NT2/D1 (cell line): ENCODE measurements around the gene NBPF6.

Experiments used
- YY1 ChIP-seq: IDR thresholded peaks from 2 replicates; pipeline ENCODE4 v1.6.1; 2011; ENCODE audit not compliant: insufficient read length, insufficient read depth
- ZNF274 ChIP-seq: IDR thresholded peaks from 2 replicates; pipeline ENCODE4 v1.6.1; 2011; ENCODE audit warnings: mild to moderate bottlenecking, low read depth, low read length

DNA sequence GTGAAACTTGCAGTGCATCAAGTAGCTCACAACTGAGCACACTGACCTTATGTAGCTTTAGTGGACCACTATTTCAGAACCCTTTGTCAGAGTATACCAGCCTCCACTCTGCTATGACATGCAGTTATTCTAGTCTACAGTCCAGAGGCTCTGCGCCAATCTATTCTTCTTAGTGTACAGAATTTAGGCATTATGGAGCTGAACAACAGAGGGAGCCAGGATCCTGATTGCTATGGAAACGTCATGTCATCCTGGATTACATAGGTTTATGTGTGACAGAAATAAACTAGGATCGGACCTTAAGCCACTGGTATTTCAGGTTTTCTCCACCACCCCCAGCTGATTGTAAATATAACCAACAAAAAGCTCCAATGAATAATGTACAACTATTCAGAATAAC is 61.6 kb downstream of the NBPF6 start:
- TF ChIP-seq YY1: no peak
- TF ChIP-seq ZNF274: no peak
